H9 (cell line): ENCODE results near the gene MRPS5. TPM values are rescaled to one million over a fixed set of nuclear protein-coding genes. Genes with fewer than 3 reads are reported as not detected.
A peak's percentile ranks its signal among the peaks of the same experiment; 100 is the strongest.

Experiments used
- DNase-seq: peaks from one replicate; pipeline ENCODE4 v3.0.0-alpha.2; 2017
- H2AFZ ChIP-seq: one replicate; pipeline ENCODE4 v1.6.1; 2013; ENCODE audit warnings: mild to moderate bottlenecking, low read length, control low read depth, moderate library complexity
- H2AK5ac ChIP-seq: 2 replicates; pipeline ENCODE4 v1.6.1; 2013; ENCODE audit warnings: low read length, control low read depth, mixed read lengths; ENCODE audit not compliant: insufficient read length
- H2BK120ac ChIP-seq: one replicate; pipeline ENCODE4 v1.6.1; 2013; ENCODE audit warnings: low read depth, mild to moderate bottlenecking, low read length, control low read depth, inconsistent platforms; ENCODE audit not compliant: poor library complexity, severe bottlenecking
- H2BK12ac ChIP-seq: 2 replicates; pipeline ENCODE4 v1.6.1; 2013; ENCODE audit warnings: low read length, control low read depth, mixed read lengths, low read depth; ENCODE audit not compliant: insufficient read length
- H2BK15ac ChIP-seq: 2 replicates; pipeline ENCODE4 v1.6.1; 2013; ENCODE audit warnings: low read depth, low read length, control low read depth
- H2BK20ac ChIP-seq: one replicate; pipeline ENCODE4 v1.6.1; 2013; ENCODE audit warnings: low read depth, mild to moderate bottlenecking, low read length, control low read depth, inconsistent platforms; ENCODE audit not compliant: poor library complexity, severe bottlenecking
- H2BK5ac ChIP-seq: 2 replicates; pipeline ENCODE4 v1.6.1; 2013; ENCODE audit warnings: low read length, control low read depth, mixed read lengths; ENCODE audit not compliant: insufficient read length
- H3K14ac ChIP-seq: 2 replicates; pipeline ENCODE4 v1.6.1; 2013; ENCODE audit warnings: low read length, control low read depth; ENCODE audit not compliant: insufficient read depth
- H3K18ac ChIP-seq: 2 replicates; pipeline ENCODE4 v1.6.1; 2013; ENCODE audit warnings: low read depth, mild to moderate bottlenecking, mixed read lengths, low read length, control low read depth; ENCODE audit not compliant: insufficient read length
- H3K23ac ChIP-seq: 2 replicates; pipeline ENCODE4 v1.6.1; 2013; ENCODE audit warnings: low read length, control low read depth, mixed read lengths, low read depth; ENCODE audit not compliant: insufficient read length
- H3K23me2 ChIP-seq: 2 replicates; pipeline ENCODE4 v1.6.1; 2013; ENCODE audit warnings: low read depth, mild to moderate bottlenecking, mixed read lengths, low read length, control low read depth; ENCODE audit not compliant: insufficient read length, poor library complexity, severe bottlenecking
- H3K27ac ChIP-seq: 2 replicates; pipeline ENCODE4 v1.5.1; 2013; ENCODE audit warnings: low read length, control low read depth, mixed read lengths, low read depth; ENCODE audit not compliant: insufficient read length
- H3K27me3 ChIP-seq: 2 replicates; pipeline ENCODE4 v1.6.1; 2013; ENCODE audit warnings: low read length, control low read depth, inconsistent platforms; ENCODE audit not compliant: insufficient read depth
- H3K4ac ChIP-seq: 2 replicates; pipeline ENCODE4 v1.6.1; 2013; ENCODE audit warnings: low read depth, mild to moderate bottlenecking, control low read depth, inconsistent platforms, low read length, moderate library complexity
- H3K4me1 ChIP-seq: 2 replicates; pipeline ENCODE4 v1.6.1; 2013; ENCODE audit warnings: low read length, control low read depth, inconsistent platforms; ENCODE audit not compliant: insufficient read depth
- H3K4me2 ChIP-seq: 2 replicates; pipeline ENCODE4 v1.6.1; 2013; ENCODE audit warnings: low read length, control low read depth, mixed read lengths; ENCODE audit not compliant: insufficient read length, insufficient read depth
- H3K56ac ChIP-seq: 2 replicates; pipeline ENCODE4 v1.6.1; 2013; ENCODE audit warnings: low read depth, mild to moderate bottlenecking, mixed read lengths, low read length, control low read depth; ENCODE audit not compliant: insufficient read length
- H3K79me1 ChIP-seq: 2 replicates; pipeline ENCODE4 v1.6.1; 2013; ENCODE audit warnings: low read depth, mild to moderate bottlenecking, moderate library complexity, low read length, control low read depth, inconsistent platforms; ENCODE audit not compliant: insufficient read depth, poor library complexity, severe bottlenecking
- H3K79me2 ChIP-seq: 2 replicates; pipeline ENCODE4 v1.6.1; 2013; ENCODE audit warnings: low read length, control low read depth, inconsistent platforms; ENCODE audit not compliant: insufficient read depth
- H3K9ac ChIP-seq: 2 replicates; pipeline ENCODE4 v1.6.1; 2013; ENCODE audit warnings: low read length, control low read depth, mixed read lengths; ENCODE audit not compliant: insufficient read length; ENCODE audit errors: extremely low read depth
- H3K9me3 ChIP-seq: one replicate; pipeline ENCODE4 v1.6.1; 2013; ENCODE audit warnings: low read depth, low read length, inconsistent platforms; ENCODE audit not compliant: control insufficient read depth
- H3T11ph ChIP-seq: one replicate; pipeline ENCODE4 v1.6.1; 2013; ENCODE audit warnings: mild to moderate bottlenecking, low read length, control low read depth, inconsistent platforms
- H4K20me1 ChIP-seq: one replicate; pipeline ENCODE4 v1.6.1; 2013; ENCODE audit not compliant: control insufficient read depth, insufficient read length, insufficient read depth
- H4K5ac ChIP-seq: 2 replicates; pipeline ENCODE4 v1.6.1; 2013; ENCODE audit warnings: low read depth, mild to moderate bottlenecking, mixed read lengths, low read length, control low read depth; ENCODE audit not compliant: insufficient read length
- H4K8ac ChIP-seq: replicated peaks from 2 replicates; pipeline ENCODE4 v1.6.1; 2013; ENCODE audit warnings: low read length, control low read depth, mixed read lengths, low read depth; ENCODE audit not compliant: insufficient read length
- H4K91ac ChIP-seq: 2 replicates; pipeline ENCODE4 v1.6.1; 2013; ENCODE audit warnings: low read depth, mild to moderate bottlenecking, moderate library complexity, mixed read lengths, low read length, control low read depth; ENCODE audit not compliant: insufficient read length
- H3K27ac Mint-ChIP-seq, 3 experiments: 2 replicates in 2 of 3; 3 replicates in 1 of 3; pipeline ENCODE4 v1.8.0; 2020 to 2021; ENCODE audit warnings: mixed read lengths in 3 of 3, mild to moderate bottlenecking in 1 of 3, moderate library complexity in 1 of 3
- H3K27me3 Mint-ChIP-seq: 2 replicates; pipeline ENCODE4 v1.8.0; 2021; ENCODE audit warnings: low read depth, mild to moderate bottlenecking, moderate library complexity, mixed read lengths
- H3K36me3 Mint-ChIP-seq, 3 experiments: 2 replicates in 2 of 3; 3 replicates in 1 of 3; pipeline ENCODE4 v1.8.0; 2020 to 2021; ENCODE audit warnings: low read depth in 3 of 3, mixed read lengths in 3 of 3; ENCODE audit not compliant: insufficient read depth in 1 of 3
- H3K4me1 Mint-ChIP-seq, 2 experiments: 2 replicates each; pipeline ENCODE4 v1.8.0; 2020; ENCODE audit warnings: mixed read lengths in 2 of 2
- H3K4me3 Mint-ChIP-seq, 2 experiments: 2 replicates in 1 of 2; 3 replicates in 1 of 2; pipeline ENCODE4 v1.8.0; 2020 to 2021; ENCODE audit warnings: mild to moderate bottlenecking in 2 of 2, mixed read lengths in 2 of 2, moderate library complexity in 1 of 2
- H3K9me3 Mint-ChIP-seq, 2 experiments: 2 replicates in 1 of 2; 3 replicates in 1 of 2; pipeline ENCODE4 v1.8.0; 2020; ENCODE audit warnings: mild to moderate bottlenecking in 2 of 2, mixed read lengths in 2 of 2, moderate library complexity in 1 of 2
- CTCF ChIP-seq: fragments of 200-600 bp; sonication (generic); conservative IDR thresholded peaks from 3 replicates; pipeline ENCODE4 v1.8.0; 2021; ENCODE audit warnings: antibody characterized with exemption, mild to moderate bottlenecking
- WGBS: extraction: QIAGEN DNeasy Blood & Tissue Kit; methylation state at CpG from one replicate; pipeline ENCODE4 v1.1.7; 2013; ENCODE audit warnings: missing lambda C conversion rate, low lambda C conversion rate, mixed read lengths; ENCODE audit not compliant: insufficient read length; ENCODE audit errors: extremely low coverage; 5-methylcytosine and 5-hydroxymethylcytosine counted together
- total RNA-seq: library from RNA; stranded (reverse); gene quantifications from 2 replicates; pipeline ENCODE4 v1.2.1, GENCODE V29; 2021

The MRPS5 gene
- total RNA-seq, 1 experiment from 2014 or later: 50.9 TPM

GRCh38 chr2:95076705-95077529 is 44.7 kb downstream of the MRPS5 start:
- no CpG with 5 or more reads among the region's 44 CpGs for whole genome bisulfite sequencing
- TF ChIP-seq CTCF: peak; percentile 95
- no peak overlapping the region for H2BK12ac ChIP-seq
- peak overlapping the region; percentile 41 for H3K4me2 ChIP-seq
- Mint-ChIP-seq H3K27ac (no peak overlapping the region), H3K4me3 (peak overlapping the region; percentile 62 to 75), H3K36me3 (no peaks in the 10 kb centered on the region), H3K27me3 (peaks cover 43% of the 10 kb centered on the region), H3K4me1 (peaks cover 20 to 28% of the 10 kb centered on the region in 2 experiments), H3K9me3 (peaks cover 3 to 4% of the 10 kb centered on the region in 2 experiments)
- no peak overlapping the region for H4K5ac ChIP-seq
- H3K9me3 ChIP-seq: no peaks in the 10 kb centered on the region
- H3K18ac ChIP-seq: peak overlapping the region; percentile 18
- no peak overlapping the region for H2AK5ac ChIP-seq
- H3K27me3 ChIP-seq: no peaks in the 10 kb centered on the region
- peak overlapping the region; percentile 49 for H2AFZ ChIP-seq
- no peak overlapping the region for H2BK120ac ChIP-seq
- no peak overlapping the region for H2BK15ac ChIP-seq
- H3K4ac ChIP-seq: no peak overlapping the region
- peak overlapping the region; percentile 6 for H3K9ac ChIP-seq
- H3K27ac ChIP-seq: no peak overlapping the region
- no peaks in the 10 kb centered on the region for H4K20me1 ChIP-seq
- no peak overlapping the region for H4K91ac ChIP-seq
- peak; percentile 89 for DNase-seq
- no peak overlapping the region for H2BK20ac ChIP-seq
- H3K79me1 ChIP-seq: no peaks in the 10 kb centered on the region
- H3K23ac ChIP-seq: no peak overlapping the region
- no peak overlapping the region for H3T11ph ChIP-seq
- H3K56ac ChIP-seq: no peak overlapping the region
- H3K14ac ChIP-seq: peak overlapping the region; percentile 76
- no peak overlapping the region for H4K8ac ChIP-seq
- H3K79me2 ChIP-seq: no peaks in the 10 kb centered on the region
- H3K4me1 ChIP-seq: peaks cover 3% of the 10 kb centered on the region; the same call in 1 of the 2 replicates
- peaks cover 8% of the 10 kb centered on the region for H3K23me2 ChIP-seq
- H2BK5ac ChIP-seq: no peak overlapping the region
